Skeletal muscle tissue (tissue), 4 donors: Measurements from ENCODE around the gene SLC8A2. TPM values are rescaled to one million over a fixed set of nuclear protein-coding genes. Genes with fewer than 3 reads are reported as not detected.

ENCODE experiments used
- H3K27ac ChIP-seq: one replicate; pipeline ENCODE4 v1.7.0; 2013; ENCODE audit warnings: mild to moderate bottlenecking, low read depth, low read length, inconsistent platforms
- H3K27me3 ChIP-seq, 3 donors: one replicate each; pipeline ENCODE4 v1.7.0; 2013; ENCODE audit warnings: low read length in 3 of 3; ENCODE audit not compliant: control insufficient read depth in 3 of 3, insufficient read depth in 3 of 3
- H3K36me3 ChIP-seq, 3 donors: one replicate each; pipeline ENCODE4 v1.7.0; 2013; ENCODE audit warnings: low read length in 3 of 3; ENCODE audit not compliant: control insufficient read depth in 3 of 3, insufficient read depth in 3 of 3
- H3K4me1 ChIP-seq, 3 donors: one replicate each; pipeline ENCODE4 v1.7.0; 2013; ENCODE audit warnings: low read length in 3 of 3, mild to moderate bottlenecking in 3 of 3; ENCODE audit not compliant: control insufficient read depth in 3 of 3, insufficient read depth in 3 of 3
- H3K4me3 ChIP-seq, 3 donors: one replicate each; pipeline ENCODE4 v1.7.0; 2013; ENCODE audit warnings: low read length in 3 of 3
- H3K9ac ChIP-seq, 3 donors: one replicate each; pipeline ENCODE4 v1.7.0; 2013; ENCODE audit warnings: low read length in 3 of 3, mild to moderate bottlenecking in 3 of 3, moderate library complexity in 2 of 3, low read depth in 1 of 3
- H3K9me3 ChIP-seq, 3 donors: one replicate each; pipeline ENCODE4 v1.7.0; 2013; ENCODE audit warnings: low read length in 3 of 3; ENCODE audit not compliant: control insufficient read depth in 3 of 3
- total RNA-seq: library from RNA; depleted of rRNA; stranded (reverse); fragments of >200 nt; gene quantifications from one replicate; pipeline ENCODE4 v1.2.3, GENCODE V29; 2014
- donor health status: Osteomylitis.

SLC8A2 gene
- total RNA-seq, 1 donor from 2014 or later: under 0.01 TPM

GRCh38 chr19:47465957-47466356 is 5.7 kb downstream of the SLC8A2 start:
- Histone ChIP-seq H3K36me3 (no peaks in the 10 kb centered on the region), H3K4me3 (no peak overlapping the region), H3K9ac (no peak overlapping the region), H3K9me3 (no peaks in the 10 kb centered on the region), H3K27ac (no peak overlapping the region), H3K27me3 (peaks cover 43 to 49% (median 44%) of the 10 kb centered on the region in 3 donors), H3K4me1 (no peaks in the 10 kb centered on the region)

DNA sequence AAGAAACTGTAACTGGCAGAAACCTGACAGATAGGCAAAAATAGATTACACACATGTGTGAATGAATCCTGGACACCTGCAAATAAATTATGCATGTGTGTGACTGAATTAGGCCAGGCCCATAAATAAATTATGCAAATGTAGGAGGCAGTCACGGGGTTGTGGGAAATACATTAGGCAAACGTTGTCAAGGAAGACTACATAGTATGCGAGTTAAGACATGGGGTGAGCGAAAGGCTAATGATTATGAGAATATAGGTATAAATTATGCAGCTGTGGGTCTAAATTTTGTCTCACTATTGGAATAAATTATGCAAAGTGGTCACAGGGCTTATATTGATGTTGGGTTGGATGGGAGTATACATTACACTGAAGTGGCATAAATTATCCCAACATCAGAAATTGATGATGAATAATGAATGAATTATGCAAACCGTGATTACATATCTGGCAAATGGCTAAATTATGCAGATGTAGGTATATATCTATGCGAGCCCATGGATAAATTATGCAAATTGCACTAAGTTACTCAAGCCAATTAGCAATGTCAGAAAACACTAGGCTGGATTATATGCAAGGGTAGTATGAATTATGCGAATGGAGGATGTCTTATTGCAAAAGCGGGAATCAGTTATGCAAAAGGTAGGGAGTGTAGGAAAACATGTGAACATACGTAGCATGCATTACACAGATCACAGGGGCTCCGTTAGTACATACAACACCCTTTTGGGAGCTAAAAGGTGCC is 6.8 kb downstream of the SLC8A2 start:
- H3K36me3 ChIP-seq: no peaks in the 10 kb centered on the region
- H3K27ac ChIP-seq: no peak overlapping the region
- no peaks in the 10 kb centered on the region for H3K4me1 ChIP-seq
- H3K27me3 ChIP-seq: peaks cover 36 to 43% (median 40%) of the 10 kb centered on the region in 3 donors
- no peak overlapping the region for H3K9ac ChIP-seq
- H3K9me3 ChIP-seq: no peaks in the 10 kb centered on the region
- H3K4me3 ChIP-seq: no peak overlapping the region

GRCh38 chr19:47461876-47462275 is 9.8 kb downstream of the SLC8A2 start:
- no peak overlapping the region for H3K9ac ChIP-seq
- no peaks in the 10 kb centered on the region for H3K36me3 ChIP-seq
- no peak overlapping the region for H3K4me3 ChIP-seq
- no peaks in the 10 kb centered on the region for H3K9me3 ChIP-seq
- peaks cover 36 to 44% (median 42%) of the 10 kb centered on the region in 3 donors for H3K27me3 ChIP-seq
- no peaks in the 10 kb centered on the region for H3K4me1 ChIP-seq
- no peak overlapping the region for H3K27ac ChIP-seq

DNA sequence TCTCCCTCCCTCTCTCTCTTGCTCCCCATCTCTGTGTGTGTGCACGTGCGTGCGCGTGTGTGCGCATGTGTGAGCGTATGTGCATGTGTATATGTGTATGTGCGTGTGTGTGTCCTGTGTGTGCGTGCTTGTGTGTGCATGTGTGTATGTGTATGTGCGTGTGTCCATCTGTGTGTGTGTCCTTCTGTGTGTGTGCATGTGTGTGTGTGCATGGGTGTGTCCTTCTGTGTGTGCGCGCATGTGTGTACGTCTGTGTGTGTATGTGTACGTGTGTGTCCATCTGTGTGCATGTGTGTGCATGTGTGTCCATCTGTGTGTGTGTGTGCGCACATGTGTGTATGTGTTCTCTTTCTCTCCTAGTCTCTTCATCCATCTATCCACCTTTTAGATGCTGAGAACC is 12.2 kb downstream of the SLC8A2 start:
- Histone ChIP-seq H3K4me1 (no peaks in the 10 kb centered on the region), H3K9me3 (peaks cover 3 to 10% (median 10%) of the 10 kb centered on the region in 3 donors), H3K4me3 (no peak overlapping the region), H3K9ac (no peak overlapping the region), H3K27ac (no peak overlapping the region), H3K27me3 (peaks cover 46 to 50% (median 47%) of the 10 kb centered on the region in 3 donors), H3K36me3 (no peaks in the 10 kb centered on the region)

- Histone ChIP-seq H3K27me3 (peaks cover 46 to 51% (median 47%) of the 10 kb centered on the region in 3 donors), H3K4me3 (no peak overlapping the region), H3K9ac (no peak overlapping the region), H3K9me3 (peaks cover 4 to 10% (median 10%) of the 10 kb centered on the region in 3 donors), H3K36me3 (no peaks in the 10 kb centered on the region), H3K4me1 (no peaks in the 10 kb centered on the region), H3K27ac (no peak overlapping the region)
Measured at GRCh38 chr19:47458672-47459071, 13.0 kb downstream of the SLC8A2 start.

- no peak overlapping the region for H3K9ac ChIP-seq
- H3K4me1 ChIP-seq: no peaks in the 10 kb centered on the region
- H3K36me3 ChIP-seq: no peaks in the 10 kb centered on the region
- H3K4me3 ChIP-seq: no peak overlapping the region
- no peak overlapping the region for H3K27ac ChIP-seq
- H3K9me3 ChIP-seq: peaks cover 4 to 10% (median 10%) of the 10 kb centered on the region in 3 donors
- peaks cover 50 to 56% (median 53%) of the 10 kb centered on the region in 3 donors for H3K27me3 ChIP-seq
Measured at GRCh38 chr19:47456721-47457474, 14.8 kb downstream of the SLC8A2 start.

GRCh38 chr19:47450478-47450877 is 21.2 kb downstream of the SLC8A2 start:
- Histone ChIP-seq H3K27me3 (peaks cover 57 to 62% (median 59%) of the 10 kb centered on the region in 3 donors), H3K4me3 (no peak overlapping the region), H3K9ac (no peak overlapping the region), H3K4me1 (peaks cover 0 to 13% (median 5%) of the 10 kb centered on the region in 3 donors), H3K9me3 (peaks cover under 1 to 5% (median 2%) of the 10 kb centered on the region in 3 donors), H3K27ac (no peak overlapping the region), H3K36me3 (no peaks in the 10 kb centered on the region)

DNA sequence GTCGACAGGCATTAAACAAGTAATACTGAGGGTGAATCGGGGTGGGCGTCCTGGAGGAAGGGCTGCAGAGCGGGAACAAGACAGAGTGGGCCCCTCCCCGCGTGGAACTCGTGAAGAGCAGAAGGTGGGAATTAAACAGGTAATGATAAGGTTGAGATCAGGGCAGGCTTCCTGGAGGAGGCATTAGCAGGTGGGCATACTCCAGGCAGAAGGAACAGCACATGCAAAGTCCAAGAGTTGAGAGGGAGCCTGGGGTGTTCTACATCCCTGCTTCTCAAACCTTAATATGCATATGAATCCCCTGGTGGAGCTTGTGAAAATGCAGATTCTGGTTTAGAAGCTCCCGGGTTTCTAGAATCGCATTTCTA is 23.3 kb downstream of the SLC8A2 start:
- Histone ChIP-seq H3K4me3 (no peak overlapping the region), H3K4me1 (peaks cover 0 to 15% (median 8%) of the 10 kb centered on the region in 3 donors), H3K9me3 (no peaks in the 10 kb centered on the region), H3K36me3 (no peaks in the 10 kb centered on the region), H3K27ac (no peak overlapping the region), H3K27me3 (peaks cover 72 to 75% (median 73%) of the 10 kb centered on the region in 3 donors), H3K9ac (no peak overlapping the region)

GRCh38 chr19:47447470-47448359 is 24.0 kb downstream of the SLC8A2 start:
- Histone ChIP-seq H3K9ac (no peak overlapping the region), H3K27me3 (peaks cover 75 to 79% (median 76%) of the 10 kb centered on the region in 3 donors), H3K4me1 (peaks cover 0 to 15% (median 8%) of the 10 kb centered on the region in 3 donors), H3K9me3 (no peaks in the 10 kb centered on the region), H3K27ac (no peak overlapping the region), H3K4me3 (peak overlapping the region in 1 of 3 donors; percentile 22), H3K36me3 (no peaks in the 10 kb centered on the region)
